PC-3 (cell line): Measurements from ENCODE around the gene ABAT. TPM values are rescaled to one million over a fixed set of nuclear protein-coding genes. Genes with fewer than 3 reads are reported as not detected.

Experiments used
- ATAC-seq: fragments of 200-7000 bp; cut with Tn5 transposase; 2 replicates; pipeline ENCODE4 v1.9.1; 2020; ENCODE audit warnings: mild to moderate bottlenecking, moderate library complexity
- BruUV-seq: library from RNA; stranded (reverse); fragments of 400-500 nt; replicated peaks from 2 replicates; lab custom pipeline; 2021; lab: Mats Ljungman, UMichigan
- CTCF ChIA-PET: fragments of 300-600 bp; sonication (Branson Sonifier 250); formaldehyde crosslinking; loops from one replicate; lab custom pipeline; 2022; ENCODE audit warnings: antibody characterized with exemption; lab: Charles Lee
- POLR2A ChIA-PET: fragments of 300-600 bp; sonication (Branson Sonifier 250); formaldehyde crosslinking; loops from one replicate; lab custom pipeline; 2022; ENCODE audit warnings: antibody characterized with exemption; ENCODE audit not compliant: unreplicated experiment; lab: Charles Lee
- DNase-seq: peaks from one replicate; pipeline ENCODE4 v3.0.0-alpha.2; 2015
- H2AFZ ChIP-seq: fragments of 300-600 bp; sonication (generic); 2 replicates; pipeline ENCODE4 v1.6.0; 2016; ENCODE audit warnings: antibody characterized with exemption, low read length
- H3F3A ChIP-seq: fragments of 300-600 bp; sonication (generic); one replicate; pipeline ENCODE4 v1.6.0; 2017; ENCODE audit warnings: antibody characterized with exemption, low read length, control low read depth, mild to moderate bottlenecking; ENCODE audit not compliant: unreplicated experiment
- H3K27ac ChIP-seq: fragments of 300-600 bp; sonication (generic); 2 replicates; pipeline ENCODE4 v1.5.1; 2016; ENCODE audit warnings: mild to moderate bottlenecking, low read length
- H3K27me3 ChIP-seq: fragments of 300-600 bp; sonication (generic); 2 replicates; pipeline ENCODE4 v1.6.1; 2016; ENCODE audit warnings: low read length, mixed read lengths
- H3K36me3 ChIP-seq: fragments of 300-600 bp; sonication (generic); 2 replicates; pipeline ENCODE4 v1.6.1; 2016; ENCODE audit warnings: low read depth, mixed run types, low read length, mixed read lengths
- H3K4me1 ChIP-seq: fragments of 300-600 bp; sonication (generic); 2 replicates; pipeline ENCODE4 v1.5.1; 2016; ENCODE audit warnings: low read length; ENCODE audit not compliant: insufficient read depth
- H3K4me2 ChIP-seq: fragments of 300-600 bp; sonication (generic); 2 replicates; pipeline ENCODE4 v1.6.0; 2016; ENCODE audit warnings: low read length
- H3K4me3 ChIP-seq: fragments of 300-600 bp; sonication (generic); 2 replicates; pipeline ENCODE4 v1.5.1; 2016; ENCODE audit warnings: mild to moderate bottlenecking, low read length, mixed read lengths
- H3K79me2 ChIP-seq: fragments of 300-600 bp; sonication (generic); 2 replicates; pipeline ENCODE4 v1.6.1; 2017; ENCODE audit warnings: low read length, mixed read lengths
- H3K9ac ChIP-seq: fragments of 300-600 bp; sonication (generic); 2 replicates; pipeline ENCODE4 v1.6.0; 2016; ENCODE audit warnings: mild to moderate bottlenecking, low read length
- H3K9me2 ChIP-seq: fragments of 300-600 bp; sonication (generic); replicated peaks from 2 replicates; pipeline ENCODE4 v1.6.1; 2016; ENCODE audit warnings: mixed run types, low read length, mixed read lengths
- H3K9me3 ChIP-seq: fragments of 300-600 bp; sonication (generic); 2 replicates; pipeline ENCODE4 v1.6.1; 2016; ENCODE audit warnings: low read length, mixed read lengths
- H4K20me1 ChIP-seq: fragments of 300-600 bp; sonication (generic); 2 replicates; pipeline ENCODE4 v1.6.1; 2016; ENCODE audit warnings: low read length, mixed read lengths
- EZH2 ChIP-seq: fragments of 300-600 bp; sonication (generic); IDR thresholded peaks from one replicate; pipeline ENCODE4 v1.6.1; 2017; ENCODE audit warnings: antibody characterized with exemption, mild to moderate bottlenecking, low read length; ENCODE audit not compliant: unreplicated experiment
- EZH2phosphoT487 ChIP-seq: fragments of 300-600 bp; sonication (generic); IDR thresholded peaks from 2 replicates; pipeline ENCODE4 v1.6.1; 2018; ENCODE audit warnings: mild to moderate bottlenecking, antibody characterized with exemption, low read length, borderline replicate concordance
- intact Hi-C: fragments of 100-400 bp; cut with micrococcal nuclease; formaldehyde crosslinking; loops from 2 replicates; pipeline ENCODE4 v1.9.0; 2023
- total RNA-seq: library from RNA; depleted of rRNA; stranded (reverse); fragments of >200 nt; gene quantifications from 2 replicates; pipeline ENCODE4 v1.2.3, GENCODE V29; 2014
- TF ChIP-seq, protein P1 (sequence below): fragments of 300-600 bp; sonication (generic); conservative IDR thresholded peaks from 2 replicates; pipeline ENCODE4 v1.5.1; 2017; ENCODE audit warnings: antibody characterized with exemption, low read depth, mild to moderate bottlenecking, low read length

ABAT gene
- total RNA-seq, 1 experiment from 2014 or later, result 0.95 TPM

DNA sequence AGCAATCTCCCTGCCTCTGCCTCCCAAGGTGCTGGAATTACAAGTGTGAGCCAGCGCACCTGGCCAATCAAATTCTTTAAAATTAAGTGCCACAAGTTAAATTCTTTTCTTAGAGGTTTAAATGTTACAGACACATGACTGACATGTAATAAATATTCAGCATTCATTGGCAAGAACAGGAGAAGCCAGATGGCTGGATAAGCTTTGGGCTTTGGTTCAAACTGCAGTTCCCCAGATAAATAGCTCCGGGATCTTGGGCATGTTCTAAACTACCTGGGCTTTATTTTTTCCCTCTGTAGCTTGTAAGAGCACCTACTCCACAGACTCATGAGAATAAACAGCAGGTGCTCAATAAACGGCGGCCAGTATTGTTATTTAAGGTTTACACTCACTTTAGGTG, 34.1 kb downstream of the ABAT start:
- no TSS peak for BruUV-seq
- H3K9me2 ChIP-seq, result no peaks in the 10 kb centered on the region
- intact Hi-C loops, result no loop called here
- H3K9me3 ChIP-seq, result no peaks in the 10 kb centered on the region
- TF ChIP-seq, protein P1, sequence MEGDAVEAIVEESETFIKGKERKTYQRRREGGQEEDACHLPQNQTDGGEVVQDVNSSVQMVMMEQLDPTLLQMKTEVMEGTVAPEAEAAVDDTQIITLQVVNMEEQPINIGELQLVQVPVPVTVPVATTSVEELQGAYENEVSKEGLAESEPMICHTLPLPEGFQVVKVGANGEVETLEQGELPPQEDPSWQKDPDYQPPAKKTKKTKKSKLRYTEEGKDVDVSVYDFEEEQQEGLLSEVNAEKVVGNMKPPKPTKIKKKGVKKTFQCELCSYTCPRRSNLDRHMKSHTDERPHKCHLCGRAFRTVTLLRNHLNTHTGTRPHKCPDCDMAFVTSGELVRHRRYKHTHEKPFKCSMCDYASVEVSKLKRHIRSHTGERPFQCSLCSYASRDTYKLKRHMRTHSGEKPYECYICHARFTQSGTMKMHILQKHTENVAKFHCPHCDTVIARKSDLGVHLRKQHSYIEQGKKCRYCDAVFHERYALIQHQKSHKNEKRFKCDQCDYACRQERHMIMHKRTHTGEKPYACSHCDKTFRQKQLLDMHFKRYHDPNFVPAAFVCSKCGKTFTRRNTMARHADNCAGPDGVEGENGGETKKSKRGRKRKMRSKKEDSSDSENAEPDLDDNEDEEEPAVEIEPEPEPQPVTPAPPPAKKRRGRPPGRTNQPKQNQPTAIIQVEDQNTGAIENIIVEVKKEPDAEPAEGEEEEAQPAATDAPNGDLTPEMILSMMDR, result no peak
- TF ChIP-seq EZH2 (no peak), EZH2phosphoT487 (no peak)
- H2AFZ ChIP-seq, result no peak overlapping the region
- H3F3A ChIP-seq, result no peaks in the 10 kb centered on the region
- no peak overlapping the region for H3K4me2 ChIP-seq
- H3K9ac ChIP-seq, result no peak overlapping the region
- ATAC-seq (no peak), DNase-seq (no peak)
- ChIA-PET CTCF (no interaction called here), POLR2A (no interaction called here)
- H3K27me3 ChIP-seq, result no peaks in the 10 kb centered on the region
- H4K20me1 ChIP-seq, result no peaks in the 10 kb centered on the region
- H3K27ac ChIP-seq, result no peak overlapping the region
- no peaks in the 10 kb centered on the region for H3K36me3 ChIP-seq
- H3K4me1 ChIP-seq, result no peaks in the 10 kb centered on the region
- no peak overlapping the region for H3K4me3 ChIP-seq
- H3K79me2 ChIP-seq, result no peaks in the 10 kb centered on the region

DNA sequence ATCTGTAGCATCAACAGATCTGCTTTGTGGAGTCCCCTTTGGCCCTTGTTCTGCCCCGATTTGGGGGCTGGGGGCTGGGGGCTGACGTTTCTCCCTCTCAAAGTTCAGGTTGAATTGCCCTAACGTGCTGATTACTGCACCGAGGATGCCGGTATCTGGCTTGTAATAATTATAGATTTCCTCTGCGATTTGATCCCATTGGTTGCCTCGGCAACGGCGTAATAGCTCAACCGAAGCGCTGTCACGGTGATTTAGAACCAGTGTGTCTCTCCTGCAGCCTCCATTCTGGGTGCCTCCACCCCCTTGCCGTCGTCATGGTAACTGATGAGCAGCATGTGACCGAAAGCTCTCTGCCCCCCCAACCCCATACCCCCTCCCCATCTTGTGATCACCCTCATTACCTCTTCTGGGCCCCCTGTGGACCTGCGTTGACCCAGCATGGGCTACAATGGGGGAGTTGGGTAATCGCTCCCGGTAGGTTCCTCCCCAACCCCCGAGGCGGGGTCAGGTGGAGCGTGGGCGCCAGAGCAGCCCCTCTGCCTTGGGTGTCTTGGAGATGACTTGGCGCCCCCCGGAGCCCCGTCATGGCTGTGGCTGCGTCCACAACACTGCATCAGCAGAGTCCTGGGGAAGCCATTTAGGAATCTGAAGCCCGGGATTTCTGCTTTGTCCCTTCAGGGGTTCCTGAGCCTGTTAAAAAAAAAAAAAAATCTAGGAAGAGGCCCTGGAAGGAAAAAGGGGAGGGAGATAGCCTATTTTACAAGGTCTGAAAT, 38.4 kb downstream of the ABAT start:
- POLR2A ChIA-PET, result no interaction called here
- Histone ChIP-seq H3F3A (no peaks in the 10 kb centered on the region), H3K9ac (no peak overlapping the region), H3K9me2 (no peaks in the 10 kb centered on the region), H3K36me3 (no peaks in the 10 kb centered on the region), H3K4me2 (no peak overlapping the region), H4K20me1 (no peaks in the 10 kb centered on the region), H3K27ac (no peak overlapping the region), H3K4me1 (no peaks in the 10 kb centered on the region), H3K9me3 (no peaks in the 10 kb centered on the region), H3K27me3 (no peaks in the 10 kb centered on the region), H3K79me2 (no peaks in the 10 kb centered on the region), H3K4me3 (no peak overlapping the region), H2AFZ (no peak overlapping the region)
- CTCF ChIA-PET, result no interaction called here
- no TSS peak for BruUV-seq
- intact Hi-C loops, result no loop called here
- ATAC-seq (no peak), DNase-seq (no peak)
- TF ChIP-seq, protein P1, result no peak
- no peak for TF ChIP-seq EZH2phosphoT487
- no peak for TF ChIP-seq EZH2

DNA sequence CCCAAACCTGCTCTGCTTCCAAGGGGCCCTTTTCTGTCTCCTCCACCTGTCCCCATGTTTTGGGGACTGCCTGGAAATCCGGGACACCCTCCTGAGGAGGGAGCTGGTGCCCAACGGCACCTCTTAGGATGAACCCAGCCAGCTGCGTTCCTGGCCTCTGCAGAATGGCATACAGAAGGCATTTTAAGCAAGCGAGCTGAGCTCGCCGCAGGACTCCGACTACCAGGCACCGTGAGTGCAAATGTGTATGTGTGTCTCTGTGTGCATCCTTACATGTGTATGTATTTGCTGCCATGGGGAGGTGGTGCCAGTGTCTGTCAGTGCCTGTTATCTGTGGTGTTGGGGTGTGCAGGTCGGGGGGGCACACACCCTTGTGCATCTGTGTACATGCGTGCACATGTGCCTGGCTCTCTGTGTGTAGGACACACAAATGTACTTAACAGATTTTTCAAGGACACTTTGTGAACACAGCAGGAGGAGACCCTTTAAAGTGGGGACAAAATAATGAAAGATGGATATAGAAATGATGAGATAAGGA, 39.3 kb downstream of the ABAT start:
- TF ChIP-seq, protein P1, result no peak
- TF ChIP-seq EZH2, result no peak
- TF ChIP-seq EZH2phosphoT487, result no peak
- H2AFZ ChIP-seq, result no peak overlapping the region
- H3K4me2 ChIP-seq, result no peak overlapping the region
- H3K4me3 ChIP-seq, result no peak overlapping the region
- H3K4me1 ChIP-seq, result no peaks in the 10 kb centered on the region
- H3K79me2 ChIP-seq, result no peaks in the 10 kb centered on the region
- H3F3A ChIP-seq, result no peaks in the 10 kb centered on the region
- POLR2A ChIA-PET, result no interaction called here
- CTCF ChIA-PET, result no interaction called here
- no peaks in the 10 kb centered on the region for H3K9me3 ChIP-seq
- intact Hi-C loops, result no loop called here
- H3K27me3 ChIP-seq, result peaks cover 5% of the 10 kb centered on the region
- no peak for ATAC-seq
- no peaks in the 10 kb centered on the region for H4K20me1 ChIP-seq
- no peak overlapping the region for H3K9ac ChIP-seq
- no TSS peak for BruUV-seq
- no peaks in the 10 kb centered on the region for H3K36me3 ChIP-seq
- H3K9me2 ChIP-seq, result no peaks in the 10 kb centered on the region
- H3K27ac ChIP-seq, result no peak overlapping the region
- no peak for DNase-seq
